GM19463 (cell line): ENCODE data around the gene ITM2C.
A peak's percentile ranks its signal among the peaks of the same experiment; 100 is the strongest.

Experiments
- ATAC-seq: cut with Tn5 transposase; IDR thresholded peaks from one replicate; pipeline ENCODE4 v1.9.1; 2021; ENCODE audit warnings: mild to moderate bottlenecking, moderate library complexity; ENCODE audit not compliant: unreplicated experiment

ITM2C gene

DNA sequence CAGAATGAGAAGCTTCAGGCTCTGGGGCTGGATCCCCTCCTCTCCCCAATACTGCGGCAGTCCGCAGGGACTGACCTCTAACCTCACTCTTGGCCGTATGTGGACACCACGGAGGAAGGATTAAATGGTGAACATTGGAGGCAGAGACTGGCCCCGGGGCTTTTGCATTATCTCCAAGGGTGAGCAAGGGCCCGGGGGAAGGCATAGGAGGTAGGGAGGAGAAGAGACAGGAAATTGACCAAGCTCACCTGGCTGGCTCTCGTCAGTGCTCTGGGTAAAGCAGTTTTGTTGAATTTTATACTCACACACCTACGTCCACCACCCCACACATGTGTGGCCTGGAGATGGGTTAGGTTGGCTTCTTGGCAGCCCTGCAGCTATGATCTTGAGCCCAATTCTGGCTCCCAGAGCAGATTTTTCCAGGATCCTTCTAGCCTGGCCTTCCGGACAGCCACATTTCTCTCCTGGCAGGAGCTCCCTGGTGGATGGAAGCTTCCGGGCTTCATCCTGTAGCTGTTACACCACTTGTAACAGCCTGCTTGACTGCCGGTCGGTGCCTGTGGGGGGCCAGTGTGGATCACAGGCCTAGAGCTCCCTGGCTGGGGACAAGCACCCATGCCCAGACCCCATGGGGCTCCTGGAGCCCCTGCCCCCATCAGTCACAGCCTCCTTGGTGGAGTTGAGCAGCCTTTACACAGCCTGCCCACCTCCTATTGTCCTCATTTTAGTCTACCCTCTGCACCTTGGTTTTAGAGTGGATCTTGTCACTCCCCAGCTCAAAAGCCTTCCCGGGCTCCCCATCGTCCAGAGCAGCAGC lies 7.6 kb downstream of the ITM2C start:
- ATAC-seq, result no peak

DNA sequence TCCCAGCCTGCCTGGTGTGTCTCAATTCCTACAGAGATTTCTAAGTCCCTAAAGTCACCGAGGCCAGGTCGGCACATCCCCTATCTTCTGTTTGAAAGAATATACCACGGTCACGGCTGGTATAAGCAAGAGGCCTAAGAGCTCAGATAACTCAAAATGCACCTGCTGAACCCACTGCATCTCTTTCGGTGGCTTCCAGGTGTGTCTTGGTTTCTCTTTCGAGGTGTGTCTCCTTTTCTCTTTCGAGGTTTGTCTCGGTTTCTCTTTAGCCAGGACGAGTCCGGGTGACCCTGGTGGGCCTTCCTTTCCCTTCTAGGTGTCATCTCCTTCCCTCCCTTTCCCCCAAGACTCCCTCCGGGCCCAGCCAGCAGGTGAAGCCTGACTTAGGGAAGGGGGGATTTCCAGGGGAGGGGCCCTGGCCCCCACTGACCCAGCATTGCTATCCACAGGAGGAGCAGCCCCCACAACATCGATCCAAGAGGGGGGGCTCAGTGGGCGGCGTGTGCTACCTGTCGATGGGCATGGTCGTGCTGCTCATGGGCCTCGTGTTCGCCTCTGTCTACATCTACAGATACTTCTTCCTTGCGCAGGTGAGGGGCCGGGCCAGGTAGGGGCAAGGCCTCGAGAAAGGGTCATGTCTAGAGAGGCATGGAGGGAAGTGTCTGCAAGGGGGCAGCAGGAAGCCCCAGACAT lies 8.4 kb downstream of the ITM2C start:
- ATAC-seq, result peak; percentile 50

DNA sequence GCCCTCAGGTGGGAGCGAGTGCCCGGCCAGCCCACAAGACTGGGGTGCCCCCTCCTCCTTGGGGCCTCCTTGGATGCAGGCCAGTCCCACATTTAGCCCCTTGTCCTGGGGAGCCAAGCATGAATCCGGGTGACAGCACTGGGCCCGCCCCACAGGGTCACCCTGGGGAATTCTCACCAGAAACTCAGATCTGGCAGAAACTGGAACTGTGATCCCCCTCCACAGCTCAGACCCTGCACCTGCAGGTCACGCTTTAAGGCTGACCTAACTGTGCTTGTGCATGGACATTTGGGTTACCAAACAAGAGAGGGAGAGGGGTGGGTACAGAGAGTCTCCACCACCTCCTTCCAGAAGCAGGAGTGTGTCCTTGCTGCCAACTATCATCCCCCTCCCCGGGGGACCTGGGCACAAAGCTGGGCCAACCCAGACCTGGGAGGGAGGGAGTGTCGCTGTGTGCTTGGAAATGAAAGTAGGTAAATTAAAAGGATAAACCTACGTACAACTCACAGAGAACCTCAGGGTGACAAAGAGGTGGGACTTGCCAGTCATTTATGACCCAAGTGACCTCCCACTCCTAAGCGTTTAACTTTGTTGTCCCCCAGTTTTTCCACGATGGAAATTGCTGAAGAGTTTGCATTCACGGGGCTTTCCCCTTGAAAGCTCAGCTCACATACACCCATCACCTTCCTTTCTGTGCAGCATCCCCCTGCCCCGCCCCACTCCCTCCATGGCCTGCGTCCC lies 9.1 kb downstream of the ITM2C start:
- ATAC-seq, result peak; percentile 71

GRCh38 chr2:230874456-230874855 lies 9.7 kb downstream of the ITM2C start:
- no peak for ATAC-seq

- ATAC-seq, result no peak
Observed at GRCh38 chr2:230874876-230875275, 10.1 kb downstream of the ITM2C start.

- ATAC-seq, result no peak
Observed at GRCh38 chr2:230875347-230876315, 10.9 kb downstream of the ITM2C start.

GRCh38 chr2:230877116-230877758 lies 12.5 kb downstream of the ITM2C start:
- no peak for ATAC-seq

DNA sequence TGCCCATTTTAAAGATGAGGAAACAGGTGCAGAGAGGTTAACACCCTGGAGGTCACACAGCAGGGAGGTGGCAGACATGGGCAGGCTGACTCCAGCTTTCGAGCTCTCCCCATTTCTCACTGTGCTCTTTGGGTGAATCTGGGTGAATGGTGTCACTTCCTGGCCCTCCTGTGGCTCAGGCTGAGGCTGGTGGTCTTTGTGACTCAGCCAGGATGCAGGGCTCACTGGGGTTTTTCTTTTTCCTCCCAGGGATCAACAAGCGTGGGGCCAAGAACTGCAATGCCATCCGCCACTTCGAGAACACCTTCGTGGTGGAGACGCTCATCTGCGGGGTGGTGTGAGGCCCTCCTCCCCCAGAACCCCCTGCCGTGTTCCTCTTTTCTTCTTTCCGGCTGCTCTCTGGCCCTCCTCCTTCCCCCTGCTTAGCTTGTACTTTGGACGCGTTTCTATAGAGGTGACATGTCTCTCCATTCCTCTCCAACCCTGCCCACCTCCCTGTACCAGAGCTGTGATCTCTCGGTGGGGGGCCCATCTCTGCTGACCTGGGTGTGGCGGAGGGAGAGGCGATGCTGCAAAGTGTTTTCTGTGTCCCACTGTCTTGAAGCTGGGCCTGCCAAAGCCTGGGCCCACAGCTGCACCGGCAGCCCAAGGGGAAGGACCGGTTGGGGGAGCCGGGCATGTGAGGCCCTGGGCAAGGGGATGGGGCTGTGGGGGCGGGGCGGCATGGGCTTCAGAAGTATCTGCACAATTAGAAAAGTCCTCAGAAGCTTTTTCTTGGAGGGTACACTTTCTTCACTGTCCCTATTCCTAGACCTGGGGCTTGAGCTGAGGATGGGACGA lies 13.2 kb downstream of the ITM2C start:
- no peak for ATAC-seq

GRCh38 chr2:230878599-230879188 lies 14.0 kb downstream of the ITM2C start:
- ATAC-seq, result no peak

DNA sequence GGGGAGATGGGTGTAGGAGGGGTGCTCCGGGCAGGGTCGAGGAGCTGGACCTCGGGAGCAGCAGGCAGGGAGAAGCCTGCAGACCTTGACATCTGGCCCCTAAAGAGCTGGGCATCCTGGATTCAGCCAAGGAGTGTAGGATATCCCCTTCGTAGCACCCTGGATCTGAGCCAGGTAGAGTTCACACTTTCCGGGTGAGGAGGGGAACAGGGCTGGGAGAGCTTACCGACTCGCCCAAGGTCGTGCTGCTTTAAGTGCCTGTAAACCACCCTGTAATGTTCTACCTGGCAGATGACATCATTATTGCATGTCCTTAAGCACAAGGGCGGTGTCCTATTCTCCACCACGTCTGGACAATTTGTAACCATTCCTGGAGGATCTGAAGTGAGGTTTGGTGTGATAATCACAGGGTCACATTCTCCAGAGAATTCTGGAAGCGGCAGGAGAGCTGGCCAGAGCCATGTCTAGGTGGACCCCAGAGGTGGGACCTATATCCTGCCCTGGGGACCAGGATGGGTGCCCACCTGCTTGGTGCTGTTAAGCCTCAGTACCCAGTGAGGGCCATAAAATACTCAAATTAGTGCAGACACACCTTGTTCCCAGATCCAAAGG lies 14.6 kb downstream of the ITM2C start:
- ATAC-seq, result no peak

DNA sequence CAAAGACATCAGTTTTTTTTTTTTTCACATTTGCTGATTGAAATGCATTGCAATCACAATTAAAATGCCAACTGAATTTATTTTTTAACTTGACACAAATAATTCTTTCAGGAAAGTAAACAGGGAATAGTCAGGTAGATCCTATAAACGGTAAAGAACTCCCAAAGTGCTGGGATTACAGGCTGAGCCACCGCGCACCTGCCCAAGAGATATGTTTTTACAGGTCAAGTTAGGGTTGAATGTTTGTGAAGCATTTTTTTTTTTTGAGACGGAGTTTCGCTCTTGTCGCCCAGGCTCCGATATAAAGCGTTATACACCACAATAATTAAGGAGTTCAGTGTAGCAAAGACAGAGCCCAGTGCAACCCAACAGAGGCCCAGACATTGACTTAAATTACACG lies 15.1 kb downstream of the ITM2C start:
- ATAC-seq, result no peak

GRCh38 chr2:230881840-230882239 lies 17.1 kb downstream of the ITM2C start:
- ATAC-seq, result no peak

GRCh38 chr2:230885463-230886130 lies 20.9 kb downstream of the ITM2C start:
- no peak for ATAC-seq

GRCh38 chr2:230886206-230886605 lies 21.5 kb downstream of the ITM2C start:
- ATAC-seq, result no peak

- ATAC-seq, result no peak
Observed at GRCh38 chr2:230886671-230887071, 21.9 kb downstream of the ITM2C start.

DNA sequence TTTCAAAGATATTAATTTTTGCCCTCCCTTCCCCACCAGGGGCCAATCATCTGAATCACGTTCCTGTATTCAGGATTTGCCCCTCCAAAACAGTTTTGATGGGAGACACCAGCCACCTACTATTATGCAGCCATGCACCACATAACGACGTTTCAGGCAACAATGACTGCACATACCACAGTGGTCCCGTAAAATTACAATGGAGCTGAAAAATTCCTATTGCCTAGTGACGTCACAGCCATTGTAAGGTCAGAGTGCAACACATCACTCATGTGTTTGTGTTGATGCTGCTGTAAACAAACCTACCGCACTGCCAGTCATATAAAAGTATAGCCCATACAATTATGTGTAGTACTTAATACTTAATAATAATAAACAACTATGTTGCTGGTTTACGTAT lies 22.6 kb downstream of the ITM2C start:
- ATAC-seq, result no peak

GRCh38 chr2:230888824-230889400 lies 24.2 kb downstream of the ITM2C start:
- ATAC-seq, result no peak
